VCaP (cell line): Measurements from ENCODE around the gene CIBAR2.

Experiments used
- H3K27ac ChIP-seq: fragments of 450-650 bp; 2 replicates; pipeline ENCODE4 v1.5.1; 2017
- CTCF ChIP-seq: fragments of 450-650 bp; conservative IDR thresholded peaks from 2 replicates; pipeline ENCODE4 v1.5.1; 2017; ENCODE audit warnings: mild to moderate bottlenecking, moderate library complexity

CIBAR2 gene

DNA sequence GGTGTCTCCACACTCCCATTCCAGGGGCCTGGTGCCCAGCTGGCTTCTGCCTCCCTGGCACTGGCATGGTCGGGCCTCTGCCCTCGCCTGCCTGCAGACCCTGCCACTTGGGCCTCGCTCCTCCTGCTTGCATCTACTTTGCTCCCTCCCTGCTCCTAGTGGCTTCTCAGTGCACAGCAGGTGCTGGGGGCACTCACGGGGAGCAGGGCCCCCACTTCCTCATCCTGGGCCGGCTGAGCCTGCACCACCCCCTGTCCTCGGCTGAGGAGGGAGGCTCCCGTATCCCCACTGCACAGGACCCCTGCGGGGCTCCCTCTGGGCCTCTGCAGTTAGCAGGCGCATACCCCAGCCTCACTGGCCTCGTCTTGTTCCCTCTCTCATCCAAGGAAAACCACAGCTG, 35.2 kb downstream of the CIBAR2 start:
- TF ChIP-seq CTCF = no peak

DNA sequence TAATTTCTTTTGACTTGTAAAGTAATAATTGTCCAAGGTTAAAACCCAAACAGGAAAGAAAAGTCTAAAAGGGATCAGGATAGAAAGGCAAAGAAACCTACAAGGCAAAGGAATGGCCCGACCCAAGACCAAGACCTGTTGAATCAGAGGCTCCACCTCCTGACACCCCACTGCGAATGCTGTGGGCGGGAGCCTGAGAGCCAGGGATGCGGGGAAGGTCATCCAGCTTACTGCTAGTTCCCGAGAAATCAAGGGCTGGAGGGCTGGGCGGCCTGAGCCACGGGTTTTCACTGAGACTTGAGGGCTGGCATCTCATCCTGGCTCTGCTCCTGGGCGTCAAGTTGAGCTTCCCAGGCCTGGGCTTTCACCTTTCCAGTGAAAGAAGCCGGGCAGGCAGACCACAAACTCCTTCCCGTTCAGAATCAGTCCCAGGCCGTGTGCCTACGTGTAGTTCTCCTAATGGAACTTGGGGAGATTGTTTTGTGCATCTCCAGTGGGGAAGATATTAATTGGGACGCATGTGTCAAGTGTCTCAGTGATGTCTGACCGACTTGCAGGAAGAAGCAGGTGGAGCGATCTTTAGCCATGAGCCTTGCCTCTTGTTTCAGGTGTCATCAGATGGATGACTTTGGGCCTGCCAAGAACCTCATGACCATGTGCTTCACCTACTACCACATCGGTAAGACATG, 36.9 kb downstream of the CIBAR2 start:
- TF ChIP-seq CTCF = no peak
- H3K27ac ChIP-seq = no peak overlapping the region

More for the DNA sequence above, 35.2 kb downstream of the CIBAR2 start:
- no peak overlapping the region for H3K27ac ChIP-seq

- no peak for TF ChIP-seq CTCF
- no peak overlapping the region for H3K27ac ChIP-seq
Observed at GRCh38 chr16:85074225-85074914, 37.9 kb downstream of the CIBAR2 start.

DNA sequence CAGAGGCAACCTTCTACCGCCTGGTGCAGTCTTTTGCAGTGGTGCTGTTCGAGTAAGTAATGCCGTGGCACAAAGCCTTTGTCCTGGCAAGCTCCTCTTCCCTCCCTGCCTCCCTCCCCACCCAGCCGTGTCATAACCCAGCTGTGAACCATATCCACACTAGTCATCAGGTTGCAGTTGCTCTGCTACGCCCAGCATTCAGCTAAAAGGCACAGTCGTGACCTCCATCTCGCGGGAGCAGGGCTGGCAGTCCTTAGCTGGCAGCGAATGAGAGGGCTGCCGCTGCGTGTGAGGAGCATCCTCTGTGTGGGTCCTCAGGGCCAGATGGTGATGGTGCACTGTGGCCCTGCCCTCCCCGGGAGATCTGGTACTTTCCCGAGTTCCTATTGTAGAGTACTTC, 39.3 kb downstream of the CIBAR2 start:
- no peak for TF ChIP-seq CTCF
- no peak overlapping the region for H3K27ac ChIP-seq

- no peak overlapping the region for H3K27ac ChIP-seq
- no peak for TF ChIP-seq CTCF
Observed at GRCh38 chr16:85072076-85072860, 40.0 kb downstream of the CIBAR2 start.

GRCh38 chr16:85069171-85069570, 43.1 kb downstream of the CIBAR2 start:
- TF ChIP-seq CTCF = no peak
- H3K27ac ChIP-seq = no peak overlapping the region

DNA sequence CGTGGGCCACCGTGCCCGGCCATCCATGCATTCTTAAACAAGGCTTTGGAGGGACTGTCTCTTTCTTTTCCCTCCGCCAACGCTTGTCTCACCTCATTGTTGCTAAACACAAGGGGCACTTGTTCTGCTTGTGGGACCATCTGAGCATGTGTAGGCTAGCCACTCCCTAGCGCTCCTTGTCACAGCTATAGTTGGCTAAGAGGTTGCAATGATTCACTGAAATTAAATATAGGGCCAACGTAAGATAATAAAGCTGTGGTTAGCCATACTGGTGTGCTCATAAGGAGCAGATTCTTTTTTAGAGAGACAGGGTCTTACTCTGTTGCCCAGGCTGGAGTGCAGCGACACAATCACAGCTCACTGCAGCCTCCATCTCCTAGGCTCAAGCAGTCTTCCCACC, 43.5 kb downstream of the CIBAR2 start:
- TF ChIP-seq CTCF = no peak
- H3K27ac ChIP-seq = no peak overlapping the region
